HG03378 (cell line): ENCODE results near the gene CENPI.
"Not testable (repeated sequence)": the region's sequence is repeated elsewhere in the genome, so short reads cannot be mapped to it uniquely, and the experiment has no call there.

Source experiments
- ATAC-seq: cut with Tn5 transposase; IDR thresholded peaks from one replicate; pipeline ENCODE4 v1.9.1; 2021; ENCODE audit warnings: mild to moderate bottlenecking, moderate library complexity; ENCODE audit not compliant: unreplicated experiment

The CENPI gene, protein sequence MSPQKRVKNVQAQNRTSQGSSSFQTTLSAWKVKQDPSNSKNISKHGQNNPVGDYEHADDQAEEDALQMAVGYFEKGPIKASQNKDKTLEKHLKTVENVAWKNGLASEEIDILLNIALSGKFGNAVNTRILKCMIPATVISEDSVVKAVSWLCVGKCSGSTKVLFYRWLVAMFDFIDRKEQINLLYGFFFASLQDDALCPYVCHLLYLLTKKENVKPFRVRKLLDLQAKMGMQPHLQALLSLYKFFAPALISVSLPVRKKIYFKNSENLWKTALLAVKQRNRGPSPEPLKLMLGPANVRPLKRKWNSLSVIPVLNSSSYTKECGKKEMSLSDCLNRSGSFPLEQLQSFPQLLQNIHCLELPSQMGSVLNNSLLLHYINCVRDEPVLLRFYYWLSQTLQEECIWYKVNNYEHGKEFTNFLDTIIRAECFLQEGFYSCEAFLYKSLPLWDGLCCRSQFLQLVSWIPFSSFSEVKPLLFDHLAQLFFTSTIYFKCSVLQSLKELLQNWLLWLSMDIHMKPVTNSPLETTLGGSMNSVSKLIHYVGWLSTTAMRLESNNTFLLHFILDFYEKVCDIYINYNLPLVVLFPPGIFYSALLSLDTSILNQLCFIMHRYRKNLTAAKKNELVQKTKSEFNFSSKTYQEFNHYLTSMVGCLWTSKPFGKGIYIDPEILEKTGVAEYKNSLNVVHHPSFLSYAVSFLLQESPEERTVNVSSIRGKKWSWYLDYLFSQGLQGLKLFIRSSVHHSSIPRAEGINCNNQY

DNA sequence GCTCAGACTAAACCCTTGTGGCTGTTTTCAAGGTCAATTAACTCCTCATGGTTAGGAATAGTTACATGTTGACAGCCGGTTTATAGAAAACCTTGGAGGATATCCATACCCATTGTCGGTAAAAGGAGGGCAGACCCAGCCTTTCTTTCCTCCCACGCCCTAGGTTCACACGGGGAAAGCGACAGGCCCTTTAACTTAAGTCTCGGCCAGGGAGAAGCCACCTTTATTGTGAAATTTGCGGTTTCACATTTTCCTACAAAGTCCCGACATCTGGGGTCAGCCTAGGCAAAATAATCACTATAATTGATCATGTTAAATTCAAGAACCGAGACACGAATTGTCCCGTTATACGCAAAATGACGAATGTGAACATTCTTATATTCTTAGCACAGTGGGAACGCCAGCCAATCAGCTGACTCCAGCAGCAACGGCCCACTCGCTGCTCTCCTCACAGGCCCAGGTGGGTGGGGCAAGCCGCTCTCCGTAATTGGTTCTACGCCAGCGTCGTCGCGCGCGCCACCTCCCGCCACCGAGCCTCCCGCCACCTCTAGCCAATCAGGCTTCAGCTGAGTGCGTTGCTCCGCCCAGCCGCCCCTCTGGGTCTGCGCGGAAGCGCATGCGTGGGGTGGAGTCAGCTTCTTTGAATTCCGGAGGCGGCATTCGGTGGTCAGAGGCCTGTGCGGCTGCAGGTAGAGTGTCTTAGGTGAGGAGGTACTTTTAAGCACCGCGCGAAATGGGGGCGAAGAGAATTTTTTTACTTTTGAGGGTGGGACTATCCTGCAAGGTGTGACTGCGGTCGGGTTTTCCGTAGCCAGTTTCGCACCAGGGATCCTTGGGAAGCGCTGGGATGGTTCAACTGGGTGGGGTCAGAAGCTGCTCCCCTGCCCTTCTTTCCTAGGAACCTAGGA, at the start of gene CENPI:
CENPI (plus strand) TSS at position 659 of the 908 bp plus-strand sequence. CDS start 2,867 bp downstream, outside the sequence.
- ATAC-seq = peak; percentile 93

DNA sequence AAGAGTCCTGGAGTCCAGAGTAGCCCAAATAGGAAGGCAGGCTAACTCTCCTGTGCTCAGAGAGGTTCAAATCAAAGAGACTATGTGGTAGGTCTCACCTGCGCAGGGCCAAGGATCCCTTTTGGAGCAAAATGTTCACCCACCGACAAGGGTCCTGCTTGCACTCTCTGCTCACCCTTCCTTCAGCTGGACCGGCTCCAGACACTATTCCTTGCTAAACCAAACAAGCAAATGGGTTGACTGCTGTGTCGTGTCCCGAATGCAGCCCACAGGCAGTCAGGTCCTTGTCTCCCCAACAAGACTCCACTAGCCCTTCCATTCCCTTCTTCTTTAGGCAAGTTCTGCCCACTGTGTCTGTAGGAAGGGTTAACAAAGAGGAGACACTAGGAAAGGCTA, 46.9 kb upstream of the CENPI start:
- no peak for ATAC-seq

DNA sequence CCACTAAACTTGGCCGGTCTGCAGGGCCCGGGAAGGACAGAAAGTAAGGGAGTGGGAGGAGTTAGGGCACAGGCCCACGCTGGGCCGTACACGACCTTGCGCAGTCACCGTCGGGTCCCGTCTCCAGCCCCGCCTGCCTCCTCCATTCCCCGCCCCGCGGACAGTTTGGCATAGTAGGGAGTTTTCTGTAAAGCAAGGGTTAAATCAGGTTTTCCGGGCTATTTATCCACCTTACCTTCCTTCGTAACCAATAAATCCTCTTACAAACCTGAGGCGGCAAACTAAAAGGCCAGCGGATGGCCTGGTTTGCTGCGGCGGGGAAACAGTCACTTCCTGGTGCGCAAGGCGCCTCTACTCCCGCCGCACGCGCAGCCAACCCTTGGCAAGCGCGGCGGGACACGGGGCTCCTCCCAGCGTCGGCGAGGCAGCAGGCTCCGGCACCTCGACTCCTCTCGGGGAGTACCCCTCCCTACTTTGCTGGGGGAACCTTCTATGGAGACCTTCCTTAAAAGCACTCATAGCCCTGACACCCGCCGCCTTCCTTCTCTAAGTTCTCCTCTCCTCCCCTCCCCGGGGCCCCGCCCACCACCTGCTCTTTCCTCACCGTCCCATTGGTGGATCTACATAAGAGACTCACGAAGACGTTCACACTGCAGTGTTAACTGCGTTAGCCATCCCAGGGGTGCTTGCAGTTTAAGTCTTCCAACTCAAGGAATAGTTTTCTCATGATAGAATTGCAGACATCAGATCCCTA, 46.3 kb upstream of the CENPI start, which contains the start of gene TRMT2B:
TRMT2B (minus strand) TSS at position 563 of the 754 bp plus-strand sequence. CDS start 9,822 bp downstream, outside the sequence.
- peak; percentile 83 for ATAC-seq

DNA sequence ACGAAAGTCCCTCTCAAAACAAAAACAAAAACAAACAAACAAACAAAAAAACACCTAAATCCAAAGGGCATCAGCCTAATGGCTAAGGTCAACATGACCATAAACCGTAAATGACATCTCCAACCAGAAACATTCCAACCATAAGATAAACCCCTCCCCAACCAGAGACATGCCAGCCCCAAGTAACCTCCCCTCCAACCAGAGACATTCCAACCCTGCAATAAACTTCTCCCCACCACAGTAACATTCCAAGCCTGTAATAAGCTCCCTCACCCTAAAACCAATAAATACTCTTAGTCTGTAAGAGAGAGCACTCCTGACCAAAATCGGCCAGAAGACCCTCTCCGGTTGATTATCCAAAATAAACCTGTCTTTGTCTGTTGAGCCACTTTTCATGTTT, 41.5 kb upstream of the CENPI start:
- not testable (repeated sequence) for ATAC-seq

DNA sequence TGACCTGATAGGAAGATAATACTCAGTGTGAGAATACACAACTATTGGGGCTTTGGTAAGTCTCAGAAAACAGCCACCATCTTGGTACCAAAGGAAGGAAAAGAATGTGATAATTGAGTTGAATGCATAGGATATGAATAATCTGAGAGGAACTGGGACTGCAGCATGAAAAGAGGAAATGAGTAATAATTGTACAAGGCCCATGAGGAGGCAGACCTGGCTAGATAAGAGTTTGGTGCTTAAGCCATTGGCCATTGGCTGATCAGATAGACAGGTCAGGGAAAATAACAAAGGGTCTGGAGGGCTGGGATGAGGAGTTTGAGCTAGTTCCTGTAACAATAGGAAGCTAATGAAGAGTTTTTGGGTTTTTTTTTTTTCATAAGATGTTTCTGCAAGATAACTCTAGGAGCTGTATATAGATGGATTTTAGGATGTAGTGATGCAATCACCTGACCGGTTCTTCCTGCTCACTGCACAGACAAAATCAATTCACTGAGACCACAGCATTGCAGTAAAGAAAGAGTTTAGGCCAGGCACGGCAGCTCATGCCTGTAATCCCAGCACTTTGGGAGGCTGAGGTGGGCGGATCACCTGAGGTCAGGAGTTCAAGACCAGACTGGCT, 40.8 kb upstream of the CENPI start:
- ATAC-seq = peak; percentile 93

DNA sequence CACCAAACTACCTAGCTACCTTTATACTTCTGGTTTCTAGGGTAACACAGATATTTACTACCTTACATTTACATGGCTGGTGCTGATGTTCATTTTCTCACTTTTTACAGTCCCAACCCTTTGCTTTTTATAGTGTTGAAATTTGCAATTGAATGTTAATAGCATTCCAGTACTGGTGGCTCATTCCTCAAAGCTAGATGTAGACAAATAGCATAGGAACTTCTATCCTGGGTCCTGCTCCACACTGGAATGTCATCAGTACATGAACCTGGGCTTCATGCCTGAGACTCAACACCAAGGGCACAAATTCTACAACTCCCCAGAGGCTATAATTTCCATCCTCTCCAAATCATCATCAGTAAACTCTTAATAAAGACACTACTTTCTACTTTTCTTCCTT, 35.8 kb upstream of the CENPI start:
- no peak for ATAC-seq

DNA sequence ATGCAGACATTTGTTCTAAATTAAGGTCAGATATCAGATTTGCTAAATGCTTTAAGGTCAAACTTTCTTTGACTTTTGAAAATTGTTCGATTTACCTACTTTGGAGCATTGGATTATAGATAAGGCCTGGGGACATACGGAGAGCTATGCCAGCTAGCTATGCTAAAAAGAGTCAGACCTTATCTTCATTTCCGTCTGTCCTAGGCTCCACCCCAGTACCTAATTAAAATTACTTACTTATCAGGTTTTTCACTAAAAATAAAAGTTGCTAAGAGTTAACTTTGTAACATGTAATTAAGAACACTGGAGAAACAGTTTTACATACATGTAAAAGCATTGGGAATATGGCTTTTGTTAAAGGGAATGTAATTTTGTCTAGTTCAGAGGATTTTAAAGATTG, 26.4 kb upstream of the CENPI start:
- ATAC-seq = no peak

DNA sequence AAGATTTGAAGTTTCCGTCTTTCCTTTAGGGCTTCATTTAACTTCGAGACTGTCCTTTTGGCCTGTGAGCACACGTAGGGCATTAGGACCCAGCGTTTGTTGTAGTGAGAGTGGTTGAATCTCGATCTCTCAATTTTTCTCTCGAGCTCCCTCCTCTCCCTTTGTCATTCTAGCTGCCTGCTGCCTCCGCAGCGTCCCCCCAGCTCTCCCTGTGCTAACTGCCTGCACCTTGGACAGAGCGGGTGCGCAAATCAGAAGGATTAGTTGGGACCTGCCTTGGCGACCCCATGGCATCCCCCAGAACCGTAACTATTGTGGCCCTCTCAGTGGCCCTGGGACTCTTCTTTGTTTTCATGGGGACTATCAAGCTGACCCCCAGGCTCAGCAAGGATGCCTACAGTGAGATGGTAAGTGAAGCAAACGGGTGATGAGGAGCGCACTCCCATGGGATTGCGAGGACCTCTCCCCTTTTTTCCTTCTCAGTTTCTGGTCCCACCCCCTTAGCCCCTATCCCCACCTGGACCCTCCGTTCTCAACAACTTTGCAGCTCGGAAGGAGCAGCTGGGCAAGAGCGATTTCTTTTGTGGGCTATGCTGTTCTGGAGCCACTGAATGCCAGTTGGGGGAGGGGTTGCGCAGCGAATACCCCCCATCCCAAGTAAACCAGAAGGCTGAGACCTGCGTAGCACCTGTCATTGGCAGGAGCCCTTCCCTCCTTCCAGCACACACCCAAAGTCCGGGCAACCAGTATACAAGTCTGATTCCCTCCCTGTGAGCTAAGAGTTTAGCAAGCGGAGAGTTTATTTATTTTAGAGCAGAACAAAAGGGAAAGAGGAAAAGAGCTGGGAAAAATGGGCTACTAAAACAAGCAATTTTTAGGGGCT, 19.0 kb upstream of the CENPI start, which contains the start of gene TMEM35A:
TMEM35A (plus strand) TSS at position 164 of the 883 bp plus-strand sequence; CDS start at position 288, 124 bp downstream.
- no peak for ATAC-seq

DNA sequence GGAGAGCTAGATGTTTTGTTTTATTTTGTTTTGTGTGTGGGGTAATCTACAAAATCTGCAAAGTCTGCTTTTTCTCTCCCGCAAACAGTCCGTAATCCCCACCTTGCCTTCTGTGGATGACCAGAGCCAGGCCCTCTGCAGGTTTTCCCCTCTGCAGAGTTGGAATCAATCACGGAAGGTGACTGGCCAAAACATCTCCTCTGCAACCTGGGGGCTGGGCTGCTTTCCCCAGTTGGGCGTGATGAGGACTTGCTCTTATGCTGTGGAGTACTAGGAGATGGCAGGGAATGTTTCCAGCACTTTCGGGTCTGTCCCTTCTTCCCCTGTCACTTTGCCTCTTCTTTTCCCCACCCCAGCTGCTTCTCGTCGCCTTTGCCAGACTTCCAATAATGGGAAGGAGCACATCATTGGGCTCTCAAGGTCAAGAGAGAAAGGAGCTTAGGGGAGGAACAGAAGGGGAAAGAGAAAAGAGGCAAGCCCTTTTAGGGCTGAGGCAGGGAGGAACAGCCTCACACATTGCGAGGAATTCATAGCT, 18.2 kb upstream of the CENPI start:
- no peak for ATAC-seq

DNA sequence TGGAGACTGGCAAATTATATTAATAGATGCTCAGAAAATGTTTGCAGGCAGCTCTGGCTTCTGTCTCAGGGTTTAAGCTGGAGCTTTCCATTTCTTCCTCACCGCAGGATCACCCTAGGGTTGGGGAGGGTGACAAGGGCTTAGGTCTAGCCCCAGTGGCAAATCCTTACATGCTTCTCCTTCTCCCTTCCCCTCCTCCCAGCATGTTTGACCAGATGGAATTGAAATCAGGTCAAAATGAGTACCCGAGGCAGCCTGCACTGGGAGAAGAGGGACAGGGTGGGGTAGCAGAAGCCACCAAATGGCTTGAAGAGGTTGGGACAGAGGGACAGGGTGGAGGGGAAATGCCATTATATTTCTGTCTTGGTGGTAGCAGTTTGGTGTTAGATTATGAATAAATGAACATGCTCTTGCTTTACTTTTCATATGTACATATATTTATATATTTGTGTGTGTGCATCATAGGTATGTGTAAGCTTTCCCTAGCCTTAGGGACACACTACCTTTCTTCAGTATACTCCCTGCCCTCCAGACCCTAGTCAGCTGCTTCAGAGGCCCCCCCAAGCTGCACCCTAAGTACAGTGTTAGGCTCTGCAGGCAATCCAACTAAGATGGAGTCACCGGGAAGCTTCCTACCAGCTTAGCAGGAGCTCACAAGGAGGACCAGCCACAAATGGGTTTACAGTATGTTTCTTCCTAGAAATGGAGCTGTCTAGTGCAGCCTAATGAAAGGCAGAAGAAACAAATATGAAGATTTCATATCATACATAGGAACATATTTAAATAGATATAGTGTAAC, 17.5 kb upstream of the CENPI start:
- no peak for ATAC-seq

DNA sequence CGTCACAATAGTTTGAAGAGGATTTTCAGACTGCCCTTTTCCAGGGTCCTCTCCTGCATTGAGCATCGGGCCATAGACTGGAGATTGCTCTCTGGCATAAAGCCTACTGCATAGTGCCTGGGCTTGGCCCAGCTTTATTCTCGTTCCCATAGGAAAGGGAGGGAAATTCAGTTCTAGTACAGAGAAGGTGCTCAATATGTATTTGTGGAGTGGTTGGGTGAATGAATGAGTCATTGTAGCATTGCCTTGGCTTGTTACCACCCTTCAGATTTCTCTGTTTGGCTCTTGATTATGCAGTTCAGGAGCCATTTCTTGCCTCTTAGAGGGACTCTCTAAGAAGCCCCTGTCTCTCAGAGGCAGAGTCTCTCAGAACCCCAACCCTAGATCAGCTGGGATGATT, 16.8 kb upstream of the CENPI start:
- ATAC-seq = no peak

DNA sequence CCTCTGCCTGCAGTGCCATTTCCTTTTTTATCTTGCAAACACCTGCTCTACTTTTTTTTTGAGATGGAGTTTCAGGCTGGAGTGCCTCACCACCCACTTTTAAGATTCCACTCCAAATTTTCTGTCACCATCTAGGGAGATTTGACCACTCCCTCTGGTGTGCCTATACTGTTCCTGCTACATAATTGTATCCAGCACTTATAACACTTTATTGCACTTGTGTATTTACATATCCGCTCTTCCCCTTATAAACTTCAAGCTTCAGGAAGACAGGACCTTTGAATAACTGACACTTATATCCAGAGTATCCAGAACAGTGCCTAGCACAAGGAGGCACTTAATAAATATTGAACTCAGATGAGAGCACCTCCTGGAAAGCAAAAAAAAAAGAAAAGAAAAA, 6.2 kb upstream of the CENPI start:
- no peak for ATAC-seq

DNA sequence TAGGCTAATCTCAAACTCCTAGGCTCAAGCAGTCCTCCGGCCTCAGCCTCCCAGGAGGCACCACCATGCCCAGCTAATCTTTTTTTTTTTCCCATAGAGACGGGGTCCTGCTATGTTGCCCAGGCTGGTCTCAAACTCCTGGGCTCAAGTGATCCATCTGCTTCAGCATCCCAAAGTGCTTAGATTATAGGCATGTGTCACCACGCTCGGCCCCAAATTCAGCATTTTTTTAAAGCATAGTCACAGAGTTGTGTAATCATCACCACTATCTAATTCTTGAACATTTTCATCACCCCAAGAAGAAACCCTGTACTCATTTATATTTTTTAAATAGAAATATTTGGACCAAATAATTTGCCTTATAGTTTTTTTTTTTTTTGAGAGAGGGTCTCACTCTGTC, 10.3 kb downstream of the CENPI start:
- no peak for ATAC-seq

DNA sequence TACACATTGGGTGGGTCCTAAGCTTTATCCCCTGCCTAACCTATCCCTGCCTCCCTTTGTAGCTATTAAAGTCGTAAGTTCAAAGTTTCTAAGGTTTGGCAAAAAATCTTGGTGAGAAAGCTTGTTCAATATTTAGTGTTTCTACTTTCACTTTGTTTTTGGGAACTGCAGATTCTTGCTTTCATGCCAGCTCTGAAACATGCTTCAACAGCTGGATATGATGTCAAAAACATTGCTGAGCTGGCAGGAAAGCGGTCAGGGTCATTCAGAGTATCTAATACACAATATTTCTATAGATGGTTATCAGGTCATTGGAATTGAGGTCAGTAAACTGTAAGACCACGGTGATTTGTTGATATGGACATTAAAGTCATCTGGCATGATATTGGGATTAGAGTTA, 19.7 kb downstream of the CENPI start:
- no peak for ATAC-seq

DNA sequence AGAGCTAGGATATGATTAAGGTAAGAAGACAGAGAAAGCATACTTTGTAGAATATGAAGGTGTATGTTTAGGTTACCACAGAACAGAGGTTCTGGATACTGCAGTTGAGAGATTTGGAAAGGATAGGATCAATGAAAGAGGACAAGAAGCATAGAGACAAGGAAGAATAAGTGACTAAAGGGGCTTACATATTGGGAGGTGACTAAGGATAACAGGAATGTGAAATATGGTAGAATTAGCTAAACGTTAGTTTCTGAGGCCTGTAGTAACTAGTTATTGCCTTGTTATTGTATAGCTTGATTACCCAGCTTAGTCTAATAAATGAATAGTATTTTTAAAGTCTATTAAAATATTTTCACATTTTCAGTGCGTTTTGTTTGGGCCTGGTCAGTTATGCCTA, 38.2 kb downstream of the CENPI start:
- ATAC-seq = no peak
